Inflammatory macrophage treated with lipopolysaccharide for 4 hours (primary cell): Measurements from ENCODE around the gene RAPGEF4.
"Not testable (repeated sequence)": the region's sequence is repeated elsewhere in the genome, so short reads cannot be mapped to it uniquely, and the experiment has no call there.

ENCODE experiments used
- DNase-seq: peaks from one replicate; pipeline ENCODE4 v3.0.0-alpha.2; 2020

The RAPGEF4 gene

GRCh38 chr2:173008786-173009185, 273.1 kb downstream of the RAPGEF4 start:
- no peak for DNase-seq

GRCh38 chr2:173010233-173010632, 274.6 kb downstream of the RAPGEF4 start:
- DNase-seq: no peak

GRCh38 chr2:173016451-173016850, 280.8 kb downstream of the RAPGEF4 start:
- DNase-seq: no peak

- no peak for DNase-seq
Measured at GRCh38 chr2:173017646-173018420, 282.2 kb downstream of the RAPGEF4 start.

- no peak for DNase-seq
Measured at GRCh38 chr2:173019755-173020154, 284.1 kb downstream of the RAPGEF4 start.

GRCh38 chr2:173021939-173022371, 286.3 kb downstream of the RAPGEF4 start:
- DNase-seq: peak; percentile 34

- DNase-seq: no peak
Measured at GRCh38 chr2:173023718-173024117, 288.1 kb downstream of the RAPGEF4 start.

GRCh38 chr2:173026479-173026878, 290.8 kb downstream of the RAPGEF4 start:
- DNase-seq: no peak

- peak; percentile 83 for DNase-seq
Measured at GRCh38 chr2:173027181-173028128, 291.8 kb downstream of the RAPGEF4 start.

GRCh38 chr2:173028141-173028540, 292.5 kb downstream of the RAPGEF4 start:
- no peak for DNase-seq

GRCh38 chr2:173028671-173029070, 293.0 kb downstream of the RAPGEF4 start:
- no peak for DNase-seq

GRCh38 chr2:173030561-173031490, 295.2 kb downstream of the RAPGEF4 start:
- DNase-seq: no peak

- no peak for DNase-seq
Measured at GRCh38 chr2:173032032-173032431, 296.4 kb downstream of the RAPGEF4 start.

- no peak for DNase-seq
Measured at GRCh38 chr2:173033084-173033483, 297.4 kb downstream of the RAPGEF4 start.

GRCh38 chr2:173034143-173034542, 298.5 kb downstream of the RAPGEF4 start:
- no peak for DNase-seq

GRCh38 chr2:173037245-173038120, 301.8 kb downstream of the RAPGEF4 start:
- DNase-seq: no peak

- not testable (repeated sequence) for DNase-seq
Measured at GRCh38 chr2:173038257-173038656, 302.6 kb downstream of the RAPGEF4 start.

GRCh38 chr2:173040729-173041128, 305.1 kb downstream of the RAPGEF4 start:
- no peak for DNase-seq

GRCh38 chr2:173043476-173043875, 307.8 kb downstream of the RAPGEF4 start:
- DNase-seq: peak; percentile 93

GRCh38 chr2:173043897-173044519, 308.4 kb downstream of the RAPGEF4 start:
- no peak for DNase-seq

GRCh38 chr2:173044686-173045085, 309.0 kb downstream of the RAPGEF4 start:
- DNase-seq: no peak
